Lower lobe of right lung (tissue), 2 donors: Measurements from ENCODE around the gene CREB3L2. TPM values are rescaled to one million over a fixed set of nuclear protein-coding genes. Genes with fewer than 3 reads are reported as not detected.

Experiments
- ATAC-seq, 2 donors: fragments of 200-7000 bp; cut with Tn5 transposase; one replicate each; pipeline ENCODE4 v1.9.1; 2020 to 2022; ENCODE audit warnings: mild to moderate bottlenecking in 2 of 2, moderate library complexity in 2 of 2
- DNase-seq: peaks from one replicate; pipeline ENCODE4 v3.0.0-alpha.2; 2020
- H3K27ac ChIP-seq: fragments of 200-600 bp; one replicate; pipeline ENCODE4 v1.8.0; 2022
- H3K27me3 ChIP-seq: fragments of 200-600 bp; one replicate; pipeline ENCODE4 v1.8.0; 2022; ENCODE audit warnings: low read depth
- H3K36me3 ChIP-seq: fragments of 200-600 bp; one replicate; pipeline ENCODE4 v1.8.0; 2022; ENCODE audit warnings: mild to moderate bottlenecking
- H3K4me1 ChIP-seq: fragments of 200-600 bp; one replicate; pipeline ENCODE4 v1.8.0; 2022
- H3K4me3 ChIP-seq: fragments of 200-600 bp; one replicate; pipeline ENCODE4 v1.8.0; 2022; ENCODE audit warnings: mild to moderate bottlenecking
- H3K9me3 ChIP-seq: fragments of 200-600 bp; one replicate; pipeline ENCODE4 v1.8.0; 2022
- intact Hi-C: fragments of 100-400 bp; cut with DNase I; formaldehyde crosslinking; loops from one replicate; pipeline ENCODE4 v1.11.0; 2022
- total RNA-seq: library from RNA; stranded (reverse); fragmentation: NEBNext Ultra II Directional; extraction: Animal tissue kit (Norgen Biotek cat#: 25700); gene quantifications from one replicate; pipeline ENCODE4 v1.2.1, GENCODE V29; 2021
- TF ChIP-seq, protein P1 (sequence below): fragments of 200-600 bp; IDR thresholded peaks from one replicate; pipeline ENCODE4 v1.8.0; 2022; ENCODE audit warnings: antibody characterized with exemption, mild to moderate bottlenecking
- donor health status: DM: no; HTN: yes; CAD: no; lungs with severe emphysema.

The CREB3L2 gene
- total RNA-seq, 1 donor from 2014 or later, result 48.9 TPM

DNA sequence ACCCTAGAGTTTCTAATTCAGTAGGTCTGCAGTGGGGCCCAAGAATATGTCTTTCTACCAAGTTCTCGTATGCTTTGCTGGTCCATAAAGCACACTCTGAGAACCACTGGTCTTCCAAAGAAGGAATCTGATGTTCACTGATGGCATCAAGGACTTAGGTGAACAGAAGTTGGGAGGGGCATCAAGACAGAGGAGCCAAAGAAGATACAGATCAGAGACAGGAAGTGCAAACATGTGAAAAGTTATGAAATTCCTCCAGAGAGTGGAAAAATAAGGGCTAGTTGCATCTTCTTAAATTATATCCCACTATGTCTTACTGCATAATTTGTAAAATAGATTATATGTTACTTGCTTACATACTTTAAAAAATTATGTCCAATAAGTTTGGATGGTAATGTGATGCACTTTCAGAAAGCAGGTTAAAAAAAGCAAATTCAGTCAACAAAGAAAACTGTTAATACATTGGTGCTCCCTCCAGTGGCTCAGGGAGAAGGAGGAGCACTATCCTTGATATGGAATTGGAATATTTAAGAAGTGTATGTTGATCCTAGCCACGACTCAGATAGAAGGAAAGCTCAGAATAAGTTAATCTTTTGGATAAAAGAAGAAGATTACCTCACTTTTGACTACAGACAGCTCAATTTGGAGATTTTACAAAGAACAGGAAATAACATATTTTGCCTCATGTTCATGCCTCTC, 35.8 kb downstream of the CREB3L2 start:
- Histone ChIP-seq H3K36me3 (no peaks in the 10 kb centered on the region), H3K27ac (no peak overlapping the region), H3K9me3 (no peaks in the 10 kb centered on the region), H3K4me1 (peaks cover 50% of the 10 kb centered on the region), H3K27me3 (no peaks in the 10 kb centered on the region), H3K4me3 (no peak overlapping the region)
- intact Hi-C loops, result no loop called here
- DNase-seq (no peak), ATAC-seq (no peak)
- TF ChIP-seq, protein P1, sequence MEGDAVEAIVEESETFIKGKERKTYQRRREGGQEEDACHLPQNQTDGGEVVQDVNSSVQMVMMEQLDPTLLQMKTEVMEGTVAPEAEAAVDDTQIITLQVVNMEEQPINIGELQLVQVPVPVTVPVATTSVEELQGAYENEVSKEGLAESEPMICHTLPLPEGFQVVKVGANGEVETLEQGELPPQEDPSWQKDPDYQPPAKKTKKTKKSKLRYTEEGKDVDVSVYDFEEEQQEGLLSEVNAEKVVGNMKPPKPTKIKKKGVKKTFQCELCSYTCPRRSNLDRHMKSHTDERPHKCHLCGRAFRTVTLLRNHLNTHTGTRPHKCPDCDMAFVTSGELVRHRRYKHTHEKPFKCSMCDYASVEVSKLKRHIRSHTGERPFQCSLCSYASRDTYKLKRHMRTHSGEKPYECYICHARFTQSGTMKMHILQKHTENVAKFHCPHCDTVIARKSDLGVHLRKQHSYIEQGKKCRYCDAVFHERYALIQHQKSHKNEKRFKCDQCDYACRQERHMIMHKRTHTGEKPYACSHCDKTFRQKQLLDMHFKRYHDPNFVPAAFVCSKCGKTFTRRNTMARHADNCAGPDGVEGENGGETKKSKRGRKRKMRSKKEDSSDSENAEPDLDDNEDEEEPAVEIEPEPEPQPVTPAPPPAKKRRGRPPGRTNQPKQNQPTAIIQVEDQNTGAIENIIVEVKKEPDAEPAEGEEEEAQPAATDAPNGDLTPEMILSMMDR, result no peak

DNA sequence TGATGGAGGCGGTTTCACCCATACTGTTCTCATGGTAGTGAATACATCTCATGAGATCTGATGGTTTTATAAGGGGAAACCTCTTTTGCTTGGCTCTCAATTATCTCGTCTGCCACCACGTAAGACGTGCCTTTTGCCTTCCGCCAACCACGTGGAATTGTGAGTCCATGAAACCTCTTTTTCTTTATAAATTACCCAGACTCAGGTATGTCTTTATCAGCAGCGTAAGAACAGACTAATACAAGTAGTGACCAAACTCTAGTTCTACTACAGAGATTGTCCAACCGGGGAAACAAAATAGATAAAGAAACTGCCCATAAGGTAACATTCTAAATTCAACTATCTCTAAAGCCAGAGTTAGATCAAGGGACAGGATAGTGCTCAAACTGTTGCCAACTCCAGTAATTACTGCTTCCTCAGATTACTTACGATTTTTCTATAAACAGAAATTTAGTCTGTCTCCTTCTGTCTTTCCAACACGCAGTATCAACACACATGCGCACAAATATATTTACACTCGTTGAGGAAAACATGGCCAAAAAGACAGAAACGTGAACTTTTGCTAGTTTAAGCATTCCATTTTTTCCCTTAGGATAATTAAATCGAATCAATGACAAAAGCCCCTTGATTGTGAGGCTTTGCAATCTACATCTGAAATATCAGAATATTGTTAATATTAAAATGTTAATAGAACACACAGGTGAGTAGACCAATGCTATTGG, 36.9 kb downstream of the CREB3L2 start:
- ATAC-seq (no peak), DNase-seq (no peak)
- H3K36me3 ChIP-seq, result no peaks in the 10 kb centered on the region
- TF ChIP-seq, protein P1, result no peak
- no peaks in the 10 kb centered on the region for H3K27me3 ChIP-seq
- H3K4me1 ChIP-seq, result peaks cover 39% of the 10 kb centered on the region
- no peaks in the 10 kb centered on the region for H3K9me3 ChIP-seq
- H3K27ac ChIP-seq, result no peak overlapping the region
- no peak overlapping the region for H3K4me3 ChIP-seq
- intact Hi-C loops, result no loop called here

DNA sequence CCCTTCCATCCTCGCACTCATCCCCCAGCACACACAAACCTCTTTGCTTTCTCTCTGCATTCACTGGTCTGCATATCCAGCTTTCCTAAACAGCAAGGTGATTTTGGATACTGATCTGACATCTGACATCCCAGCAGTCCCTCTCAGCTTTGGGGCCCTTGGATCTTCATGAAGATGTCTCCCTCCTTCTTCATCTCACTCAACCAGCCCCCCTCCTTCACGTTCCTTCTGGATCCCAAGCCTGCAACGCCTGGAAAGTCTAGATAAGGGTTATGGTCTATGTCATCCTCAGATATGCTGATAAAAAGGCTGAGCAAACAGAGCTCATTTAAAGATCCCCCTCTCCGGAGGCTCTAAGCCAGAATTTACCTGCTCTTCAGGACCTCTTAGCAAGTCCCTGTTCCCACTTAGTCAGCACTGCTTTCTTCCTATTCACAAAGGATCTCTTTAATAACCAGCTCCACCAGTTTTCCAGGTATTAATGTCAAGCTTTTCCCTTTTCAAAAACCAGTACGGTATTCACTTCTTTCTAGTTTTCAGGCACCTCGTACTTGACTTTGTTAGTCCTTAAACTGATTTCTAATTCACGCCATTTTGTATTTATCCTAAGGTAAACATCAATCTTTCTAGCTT, 38.9 kb downstream of the CREB3L2 start:
- Histone ChIP-seq H3K4me1 (peaks cover 49% of the 10 kb centered on the region), H3K4me3 (no peak overlapping the region), H3K36me3 (no peaks in the 10 kb centered on the region), H3K9me3 (no peaks in the 10 kb centered on the region), H3K27ac (peak overlapping the region; percentile 0), H3K27me3 (no peaks in the 10 kb centered on the region)
- intact Hi-C loops, result no loop called here
- ATAC-seq (peak; percentile 24 to 65), DNase-seq (no peak)
- TF ChIP-seq, protein P1, result no peak

DNA sequence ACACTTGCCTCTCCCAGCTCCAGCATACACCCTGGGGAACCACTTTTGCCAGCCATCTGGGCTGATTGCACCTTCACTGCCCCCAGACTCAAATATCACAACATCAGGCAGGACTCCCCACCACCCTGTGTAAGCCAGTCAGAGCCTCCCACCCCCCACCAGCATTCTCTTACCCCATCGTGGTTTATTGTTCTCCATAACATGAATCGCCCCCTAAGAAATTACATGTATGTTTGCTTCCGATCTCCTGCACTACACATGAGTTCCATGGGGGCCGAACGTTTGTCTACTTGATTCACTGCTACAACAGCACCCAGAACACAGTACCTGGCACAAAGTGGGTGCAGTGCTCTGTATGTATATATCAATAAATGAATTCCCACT, 39.4 kb downstream of the CREB3L2 start:
- Histone ChIP-seq H3K4me1 (peaks cover 45% of the 10 kb centered on the region), H3K27ac (no peak overlapping the region), H3K27me3 (no peaks in the 10 kb centered on the region), H3K36me3 (no peaks in the 10 kb centered on the region), H3K9me3 (no peaks in the 10 kb centered on the region), H3K4me3 (no peak overlapping the region)
- intact Hi-C loops, result no loop called here
- no peak for DNase-seq
- ATAC-seq, result no peak
- TF ChIP-seq, protein P1, result no peak

DNA sequence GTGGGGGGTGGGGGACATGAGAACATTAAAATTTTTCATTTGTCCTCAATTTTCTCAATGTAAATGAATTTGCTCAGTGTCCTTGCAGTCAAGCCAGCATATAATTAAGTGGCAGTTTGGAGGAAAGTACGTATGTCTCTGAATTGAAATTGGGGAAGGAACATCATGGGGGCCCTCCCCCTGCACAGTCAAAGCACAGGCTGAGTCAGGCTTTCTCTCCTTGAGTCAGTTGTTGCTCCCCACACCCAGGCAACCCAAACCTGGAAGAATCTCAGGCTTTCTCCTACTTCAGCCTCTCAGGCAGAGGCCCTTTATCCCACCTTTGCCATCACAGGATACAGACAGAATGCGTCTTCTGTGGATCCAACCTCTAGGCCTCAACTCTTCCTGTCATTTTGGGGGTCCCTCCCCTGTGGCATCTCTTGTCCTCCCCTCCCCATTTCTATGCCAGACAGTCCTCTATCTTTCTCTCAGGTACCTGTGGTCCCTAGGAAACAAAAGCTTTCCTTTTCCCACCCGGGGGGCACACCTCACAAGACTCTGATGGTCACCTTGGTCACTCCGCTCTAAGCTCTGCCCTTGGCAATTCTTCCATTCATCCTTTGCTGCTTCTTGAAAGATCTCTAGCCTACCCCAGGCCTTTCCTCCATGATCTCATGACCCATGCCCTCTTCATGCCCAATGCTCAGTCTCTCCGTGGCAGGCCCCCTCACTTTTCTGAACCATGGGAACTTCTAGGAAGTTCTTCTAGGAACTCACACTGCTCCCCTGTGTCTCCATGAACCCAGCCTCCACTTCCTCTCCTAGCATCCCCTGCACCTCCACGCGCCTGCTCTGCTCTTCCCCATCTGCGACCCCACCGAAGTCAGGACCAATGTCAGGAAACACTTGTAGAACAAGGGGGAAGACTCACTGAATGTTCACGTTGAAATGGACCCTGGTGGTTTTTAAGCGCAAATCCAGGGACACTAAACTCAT, 40.4 kb downstream of the CREB3L2 start:
- TF ChIP-seq, protein P1, result no peak
- no peaks in the 10 kb centered on the region for H3K27me3 ChIP-seq
- ATAC-seq (peak in 1 of 2 donors; percentile 57), DNase-seq (no peak)
- H3K27ac ChIP-seq, result no peak overlapping the region
- H3K9me3 ChIP-seq, result no peaks in the 10 kb centered on the region
- H3K36me3 ChIP-seq, result no peaks in the 10 kb centered on the region
- peaks cover 47% of the 10 kb centered on the region for H3K4me1 ChIP-seq
- intact Hi-C loops, result no loop called here
- no peak overlapping the region for H3K4me3 ChIP-seq
